Stomach (tissue), 4 donors: ENCODE data around the gene ERC1.

Experiments used
- POLR2A ChIP-seq, 4 donors: fragments of 450-650 bp; IDR thresholded peaks; one replicate each; pipeline ENCODE4 v1.6.1; 2016; ENCODE audit warnings: antibody characterized with exemption in 4 of 4, control low read depth in 2 of 4, mild to moderate bottlenecking in 1 of 4, moderate library complexity in 1 of 4
- POLR2AphosphoS5 ChIP-seq, 3 donors: sonication (generic); formaldehyde crosslinking; IDR thresholded peaks; one replicate each; pipeline ENCODE4 v1.6.1; 2016; ENCODE audit warnings: antibody characterized with exemption in 3 of 3
- TF ChIP-seq, protein P1 (sequence below), 7 experiments: fragments of 450-650 bp in 4 of 7; fragments of 200-600 bp in 3 of 7; sonication (generic) in 3 of 7; IDR thresholded peaks; one replicate each; pipeline ENCODE4 v1.5.1; 2016 to 2019; ENCODE audit warnings: antibody characterized with exemption in 7 of 7, control low read depth in 2 of 7, mild to moderate bottlenecking in 1 of 7

DNA sequence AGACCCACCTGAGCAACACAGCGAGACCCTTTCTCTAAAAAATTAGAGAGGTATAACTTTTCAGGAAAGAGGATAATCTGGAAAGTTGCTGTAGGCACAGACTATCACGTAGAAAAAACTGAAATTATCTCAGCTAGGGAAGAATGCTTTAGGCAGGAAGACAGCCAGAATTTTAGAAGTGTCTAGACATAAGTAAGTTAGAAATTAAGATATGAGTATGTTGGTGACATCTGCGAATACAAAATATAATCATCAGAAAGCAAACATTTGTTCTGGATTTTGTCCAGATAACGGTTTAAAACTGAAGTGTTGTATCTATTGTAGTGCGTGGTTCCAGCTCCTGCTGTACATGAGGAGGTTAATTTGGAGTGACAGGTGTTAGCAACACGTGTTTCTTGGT lies 480.2 kb downstream of the ERC1 start:
- TF ChIP-seq, protein P1, sequence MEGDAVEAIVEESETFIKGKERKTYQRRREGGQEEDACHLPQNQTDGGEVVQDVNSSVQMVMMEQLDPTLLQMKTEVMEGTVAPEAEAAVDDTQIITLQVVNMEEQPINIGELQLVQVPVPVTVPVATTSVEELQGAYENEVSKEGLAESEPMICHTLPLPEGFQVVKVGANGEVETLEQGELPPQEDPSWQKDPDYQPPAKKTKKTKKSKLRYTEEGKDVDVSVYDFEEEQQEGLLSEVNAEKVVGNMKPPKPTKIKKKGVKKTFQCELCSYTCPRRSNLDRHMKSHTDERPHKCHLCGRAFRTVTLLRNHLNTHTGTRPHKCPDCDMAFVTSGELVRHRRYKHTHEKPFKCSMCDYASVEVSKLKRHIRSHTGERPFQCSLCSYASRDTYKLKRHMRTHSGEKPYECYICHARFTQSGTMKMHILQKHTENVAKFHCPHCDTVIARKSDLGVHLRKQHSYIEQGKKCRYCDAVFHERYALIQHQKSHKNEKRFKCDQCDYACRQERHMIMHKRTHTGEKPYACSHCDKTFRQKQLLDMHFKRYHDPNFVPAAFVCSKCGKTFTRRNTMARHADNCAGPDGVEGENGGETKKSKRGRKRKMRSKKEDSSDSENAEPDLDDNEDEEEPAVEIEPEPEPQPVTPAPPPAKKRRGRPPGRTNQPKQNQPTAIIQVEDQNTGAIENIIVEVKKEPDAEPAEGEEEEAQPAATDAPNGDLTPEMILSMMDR (IDR thresholded peaks at IDR 0.05), result no peak
- no peak for TF ChIP-seq POLR2A (IDR thresholded peaks at IDR 0.05)
- no peak for TF ChIP-seq POLR2AphosphoS5 (IDR thresholded peaks at IDR 0.05)
